GM18511 (cell line): ENCODE measurements around the gene SLC39A10.

Source experiments
- ATAC-seq: cut with Tn5 transposase; IDR thresholded peaks from one replicate; pipeline ENCODE4 v1.9.1; 2021; ENCODE audit warnings: mild to moderate bottlenecking, moderate library complexity; ENCODE audit not compliant: unreplicated experiment

The SLC39A10 gene

GRCh38 chr2:195716466-195716865 lies 59.4 kb downstream of the SLC39A10 start:
- no peak for ATAC-seq

- ATAC-seq = no peak
Measured at GRCh38 chr2:195721042-195721441, 64.0 kb downstream of the SLC39A10 start.

- ATAC-seq = no peak
Measured at GRCh38 chr2:195722075-195722474, 65.0 kb downstream of the SLC39A10 start.

- ATAC-seq = no peak
Measured at GRCh38 chr2:195727106-195727505, 70.1 kb downstream of the SLC39A10 start.

- no peak for ATAC-seq
Measured at GRCh38 chr2:195730912-195731311, 73.9 kb downstream of the SLC39A10 start.

- no peak for ATAC-seq
Measured at GRCh38 chr2:195732574-195732973, 75.5 kb downstream of the SLC39A10 start.

- no peak for ATAC-seq
Measured at GRCh38 chr2:195733831-195734230, 76.8 kb downstream of the SLC39A10 start.

- ATAC-seq = no peak
Measured at GRCh38 chr2:195734395-195734794, 77.4 kb downstream of the SLC39A10 start.

GRCh38 chr2:195734931-195735330 lies 77.9 kb downstream of the SLC39A10 start:
- no peak for ATAC-seq

GRCh38 chr2:195735347-195735746 lies 78.3 kb downstream of the SLC39A10 start:
- no peak for ATAC-seq

- no peak for ATAC-seq
Measured at GRCh38 chr2:195737511-195738325, 80.7 kb downstream of the SLC39A10 start.

GRCh38 chr2:195741191-195741590 lies 84.2 kb downstream of the SLC39A10 start:
- no peak for ATAC-seq

- ATAC-seq = no peak
Measured at GRCh38 chr2:195756218-195756942, 99.4 kb downstream of the SLC39A10 start.

- ATAC-seq = no peak
Measured at GRCh38 chr2:195758846-195759245, 101.8 kb downstream of the SLC39A10 start.

GRCh38 chr2:195759877-195760276 lies 102.9 kb downstream of the SLC39A10 start:
- ATAC-seq = no peak

- ATAC-seq = no peak
Measured at GRCh38 chr2:195763866-195764265, 106.8 kb downstream of the SLC39A10 start.

- no peak for ATAC-seq
Measured at GRCh38 chr2:195766691-195767090, 109.7 kb downstream of the SLC39A10 start.

GRCh38 chr2:195768431-195768830 lies 111.4 kb downstream of the SLC39A10 start:
- ATAC-seq = no peak

- no peak for ATAC-seq
Measured at GRCh38 chr2:195769975-195770374, 112.9 kb downstream of the SLC39A10 start.

GRCh38 chr2:195779491-195779890 lies 122.5 kb downstream of the SLC39A10 start:
- ATAC-seq = no peak

GRCh38 chr2:195782156-195782555 lies 125.1 kb downstream of the SLC39A10 start:
- ATAC-seq = no peak
